ENCODE measurements around the gene CD55.

GRCh38 chr1:207277241-207277640, 44.2 kb upstream of the CD55 start:
- TF ChIP-seq EZH2 (IDR thresholded peaks at IDR 0.05; ENCODE audit: insufficient read depth, poor library complexity, severe bottlenecking) (no peak), EZH2phosphoT487 (IDR thresholded peaks at IDR 0.05; ENCODE audit: insufficient read depth, low read depth) (no peak)

Measured in GM23248 (cell line).